DOHH2 (cell line): ENCODE measurements around the gene LRCH1.

ENCODE experiments used
- CTCF ChIP-seq: fragments of 200-600 bp; sonication (generic); IDR thresholded peaks from one replicate; pipeline ENCODE4 v1.5.1; 2014; ENCODE audit warnings: antibody characterized with exemption, mild to moderate bottlenecking, low read depth, low read length; ENCODE audit not compliant: poor library complexity, severe bottlenecking
- EZH2phosphoT487 ChIP-seq: fragments of 200-600 bp; sonication (generic); IDR thresholded peaks from 2 replicates; pipeline ENCODE4 v1.6.1; 2017; ENCODE audit warnings: borderline replicate concordance, mild to moderate bottlenecking, antibody characterized with exemption, low read length, moderate library complexity, mixed read lengths

- TF ChIP-seq CTCF: no peak
- TF ChIP-seq EZH2phosphoT487: no peak
These were observed 2.0 kb downstream of the LRCH1 start for GRCh38 chr13:46554951-46555350.
